Right cardiac atrium (tissue), 5 donors: ENCODE results near the gene APC2. TPM values are rescaled to one million over a fixed set of nuclear protein-coding genes. Genes with fewer than 3 reads are reported as not detected.
A peak's percentile ranks its signal among the peaks of the same experiment; 100 is the strongest.

Experiments
- ATAC-seq, 2 donors: fragments of 200-7000 bp; cut with Tn5 transposase; one replicate each; pipeline versions ENCODE4 v1.8.0 to v1.9.1; 2020; ENCODE audit warnings: moderate library complexity in 2 of 2, mild to moderate bottlenecking in 1 of 2
- DNase-seq, 3 donors: peaks; one replicate each; pipeline ENCODE4 v3.0.0-alpha.2; 2020
- H3K27ac ChIP-seq: one replicate; pipeline ENCODE4 v1.5.1; 2013; ENCODE audit warnings: mild to moderate bottlenecking, low read length, control low read depth, moderate library complexity
- H3K27me3 ChIP-seq: one replicate; pipeline ENCODE4 v1.6.1; 2013; ENCODE audit not compliant: control insufficient read depth, insufficient read depth
- H3K4me1 ChIP-seq: one replicate; pipeline ENCODE4 v1.6.1; 2013; ENCODE audit warnings: low read length; ENCODE audit not compliant: control insufficient read depth, insufficient read depth
- H3K4me3 ChIP-seq: one replicate; pipeline ENCODE4 v1.5.1; 2013; ENCODE audit warnings: low read length, control low read depth
- H3K9me3 ChIP-seq: one replicate; pipeline ENCODE4 v1.6.1; 2013; ENCODE audit warnings: low read length; ENCODE audit not compliant: control insufficient read depth
- WGBS: extraction: QIAGEN DNeasy Blood & Tissue Kit; methylation state at CpG from one replicate; pipeline ENCODE4 v1.1.7; 2013; 5-methylcytosine and 5-hydroxymethylcytosine counted together
- intact Hi-C, 4 donors: fragments of 100-400 bp; cut with DNase I; formaldehyde crosslinking; loops; one replicate each; pipeline versions ENCODE4 v1.11.0 to v1.14.0; 2022 to 2023
- polyA plus RNA-seq: library from polyadenylated mRNA; stranded (reverse); fragments of 200-250 nt; gene quantifications from one replicate; pipeline ENCODE4 v1.2.3, GENCODE V29; 2013
- total RNA-seq, 4 donors: library from RNA; stranded (reverse); fragmentation: NEBNext Ultra II Directional; extraction: Animal tissue kit (Norgen Biotek cat#: 25700); gene quantifications; one replicate each; pipeline ENCODE4 v1.2.1, GENCODE V29; 2021
- donor health status: healthy with polysubstance abuse.
- donor health status: DM: no; HTN: yes; CAD: no.
- donor health status: DM: no; HTN: no; CAD: no.
- donor health status: DM: no; HTN: yes; CAD: no; lungs with severe emphysema.
- donor health status: DM: yes; HTN: yes; CAD: no.

APC2 gene
- total and polyA plus RNA-seq, 5 donors: 0.45 to 0.88 (median 0.68) TPM

DNA sequence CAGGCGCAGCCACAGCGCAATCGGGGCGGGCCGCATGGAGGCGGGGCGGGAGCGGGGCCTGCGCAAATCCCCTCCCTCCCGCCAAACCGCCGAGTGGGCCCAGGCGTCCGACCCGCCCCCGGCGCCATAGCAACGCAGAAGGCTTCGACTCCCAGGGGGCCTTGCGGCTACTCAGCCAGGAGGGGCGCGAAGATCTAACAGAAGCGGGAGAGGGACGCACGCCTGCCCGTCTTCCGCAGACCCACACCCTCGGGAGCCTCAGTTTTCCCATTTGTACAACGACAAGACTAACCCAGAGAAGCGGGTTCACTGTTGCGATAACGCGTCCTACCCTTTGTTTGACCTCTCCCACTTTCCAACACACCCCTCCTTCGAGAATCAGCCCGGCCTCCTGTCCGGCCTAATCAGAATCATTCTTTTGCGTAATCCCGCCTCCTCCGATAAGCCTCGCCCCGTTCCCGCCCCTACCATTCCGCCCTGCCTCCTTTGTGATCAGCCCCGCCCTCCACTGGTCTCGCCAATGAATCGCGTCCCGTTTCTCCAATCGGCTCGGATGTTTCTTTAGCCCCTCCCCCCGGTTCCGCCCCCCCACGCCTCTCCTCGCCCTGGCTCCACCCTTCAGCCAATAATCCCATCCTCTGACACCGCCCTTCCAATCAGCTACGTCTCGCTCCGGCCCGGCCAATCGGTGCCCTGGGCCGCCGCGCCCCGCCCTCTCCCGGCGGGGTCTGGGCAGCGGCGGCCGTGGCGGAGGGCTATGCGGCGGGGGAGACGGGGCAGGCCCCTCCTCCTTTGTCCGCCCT lies 40.6 kb downstream of the APC2 start, which contains the start of gene PCSK4:
PCSK4 (minus strand) TSS at position 40 of the 803 bp plus-strand sequence; CDS start at position 36, 4 bp downstream.
- under 1% methylated on average over 74 of the region's 74 CpGs for WGBS
- H3K9me3 ChIP-seq: no peaks in the 10 kb centered on the region
- ATAC-seq (peak; percentile 95 to 96), DNase-seq (peak; percentile 98 to 99 (median 99))
- no peaks in the 10 kb centered on the region for H3K27me3 ChIP-seq
- H3K4me3 ChIP-seq: peak within 1 kb of the TSS; percentile 42
- no peaks in the 10 kb centered on the region for H3K4me1 ChIP-seq
- peak within 1 kb of the TSS; percentile 50 for H3K27ac ChIP-seq
- intact Hi-C loops: no loop called here

DNA sequence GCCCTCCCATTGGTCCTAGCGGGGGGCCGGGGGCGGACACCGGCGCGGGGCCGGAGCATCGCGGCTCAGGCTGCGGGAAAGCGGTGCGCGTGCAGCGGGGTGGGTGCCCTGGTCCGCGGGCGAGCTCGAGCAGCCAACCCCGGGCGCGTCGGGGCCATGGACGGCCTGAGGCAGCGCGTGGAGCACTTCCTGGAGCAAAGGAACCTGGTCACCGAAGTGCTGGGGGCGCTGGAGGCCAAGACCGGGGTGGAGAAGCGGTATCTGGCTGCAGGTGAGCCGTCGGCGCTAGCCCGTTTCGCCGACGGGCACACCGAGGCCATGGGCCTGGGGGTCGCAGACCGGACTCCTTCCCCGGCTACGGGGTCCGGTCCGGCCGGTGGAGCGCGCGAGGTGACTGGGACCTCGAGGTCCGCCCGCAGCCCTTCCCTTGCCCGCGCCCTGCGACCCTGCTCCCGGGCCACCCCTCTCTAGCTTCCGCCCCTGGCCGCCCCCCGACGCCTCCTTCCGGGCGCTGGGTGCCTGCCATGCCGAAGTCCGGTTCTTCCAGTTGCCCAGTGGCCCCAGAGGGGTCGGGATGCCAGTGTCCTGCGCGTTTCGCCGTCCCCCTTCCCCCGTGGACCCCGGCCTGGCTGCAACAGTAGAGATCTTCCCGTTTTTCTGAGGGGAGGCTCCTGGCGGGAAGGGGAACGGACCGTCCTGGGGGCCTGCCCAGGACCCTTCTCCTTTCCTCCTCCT lies 41.4 kb downstream of the APC2 start, which contains the start of gene REEP6:
REEP6 (plus strand) TSS at position 68 of the 735 bp plus-strand sequence; CDS start at position 157, 89 bp downstream.
- ATAC-seq: no peak
- 4% methylated on average over 73 of the region's 73 CpGs for WGBS
- intact Hi-C loops: no loop called here
- no peaks in the 10 kb centered on the region for H3K9me3 ChIP-seq
- peak within 1 kb of the TSS; percentile 42 for H3K4me3 ChIP-seq
- H3K27me3 ChIP-seq: no peaks in the 10 kb centered on the region
- no peaks in the 10 kb centered on the region for H3K4me1 ChIP-seq
- peak within 1 kb of the TSS; percentile 50 for H3K27ac ChIP-seq
- peak in 1 of 3 donors; percentile 35 for DNase-seq

GRCh38 chr19:1491849-1492170 lies 41.9 kb downstream of the APC2 start:
- Histone ChIP-seq H3K4me3 (no peak overlapping the region), H3K9me3 (no peaks in the 10 kb centered on the region), H3K27me3 (no peaks in the 10 kb centered on the region), H3K4me1 (no peaks in the 10 kb centered on the region), H3K27ac (no peak overlapping the region)
- ATAC-seq (no peak), DNase-seq (peak; percentile 17 to 64 (median 51))
- 63% methylated on average over 12 of the region's 12 CpGs for WGBS
- intact Hi-C loops: no loop called here

GRCh38 chr19:1492474-1493006 lies 42.6 kb downstream of the APC2 start:
- no peaks in the 10 kb centered on the region for H3K27me3 ChIP-seq
- no peak overlapping the region for H3K27ac ChIP-seq
- H3K9me3 ChIP-seq: no peaks in the 10 kb centered on the region
- no peaks in the 10 kb centered on the region for H3K4me1 ChIP-seq
- intact Hi-C loops: no loop called here
- DNase-seq (peak in 1 of 3 donors; percentile 47), ATAC-seq (no peak)
- WGBS: 69% methylated on average over 10 of the region's 10 CpGs
- no peak overlapping the region for H3K4me3 ChIP-seq

GRCh38 chr19:1494115-1494815 lies 44.3 kb downstream of the APC2 start:
- no peak for DNase-seq
- no peaks in the 10 kb centered on the region for H3K4me1 ChIP-seq
- no peak overlapping the region for H3K4me3 ChIP-seq
- no peak overlapping the region for H3K27ac ChIP-seq
- no peak for ATAC-seq
- intact Hi-C loops: no loop called here
- H3K9me3 ChIP-seq: no peaks in the 10 kb centered on the region
- H3K27me3 ChIP-seq: no peaks in the 10 kb centered on the region
- WGBS: 54% methylated on average over 15 of the region's 15 CpGs

DNA sequence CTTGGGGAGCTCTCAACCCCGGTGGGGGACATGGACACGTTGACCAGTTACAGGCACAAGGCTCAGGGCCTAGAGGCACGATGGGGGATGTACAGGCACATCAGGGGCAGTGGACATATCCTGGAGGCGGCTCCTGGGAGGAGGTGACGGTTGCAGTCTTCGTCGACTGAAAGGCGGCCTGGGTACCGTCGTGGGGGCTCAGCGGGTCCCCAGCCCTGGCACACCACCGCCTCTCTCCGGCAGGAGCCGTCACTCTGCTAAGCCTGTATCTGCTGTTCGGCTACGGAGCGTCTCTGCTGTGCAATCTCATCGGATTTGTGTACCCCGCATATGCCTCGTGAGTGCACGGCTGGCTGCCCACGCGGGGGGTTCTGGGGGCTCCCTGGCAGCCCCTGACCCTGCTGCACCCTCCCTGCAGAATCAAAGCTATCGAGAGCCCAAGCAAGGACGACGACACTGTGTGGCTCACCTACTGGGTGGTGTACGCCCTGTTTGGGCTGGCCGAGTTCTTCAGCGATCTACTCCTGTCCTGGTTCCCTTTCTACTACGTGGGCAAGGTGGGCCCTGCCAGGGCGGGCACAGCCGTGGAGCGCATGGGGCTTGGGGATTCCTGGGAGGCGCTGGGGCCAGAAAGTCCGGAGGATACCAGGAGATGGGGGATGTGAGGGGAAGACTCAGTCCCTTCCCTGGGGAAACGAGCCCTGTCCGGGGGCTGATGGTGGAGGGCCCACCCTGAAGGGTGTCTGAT lies 45.3 kb downstream of the APC2 start:
- Histone ChIP-seq H3K27me3 (no peaks in the 10 kb centered on the region), H3K9me3 (no peaks in the 10 kb centered on the region), H3K27ac (no peak overlapping the region), H3K4me3 (no peak overlapping the region), H3K4me1 (no peaks in the 10 kb centered on the region)
- DNase-seq: no peak
- WGBS: 87% methylated on average over 37 of the region's 37 CpGs
- intact Hi-C loops: no loop called here
- no peak for ATAC-seq

GRCh38 chr19:1495799-1496713 lies 46.1 kb downstream of the APC2 start:
- Histone ChIP-seq H3K9me3 (no peaks in the 10 kb centered on the region), H3K4me3 (no peak overlapping the region), H3K4me1 (no peaks in the 10 kb centered on the region), H3K27me3 (no peaks in the 10 kb centered on the region), H3K27ac (no peak overlapping the region)
- DNase-seq (no peak), ATAC-seq (no peak)
- 80% methylated on average over 40 of the region's 40 CpGs for WGBS
- intact Hi-C loops: no loop called here

DNA sequence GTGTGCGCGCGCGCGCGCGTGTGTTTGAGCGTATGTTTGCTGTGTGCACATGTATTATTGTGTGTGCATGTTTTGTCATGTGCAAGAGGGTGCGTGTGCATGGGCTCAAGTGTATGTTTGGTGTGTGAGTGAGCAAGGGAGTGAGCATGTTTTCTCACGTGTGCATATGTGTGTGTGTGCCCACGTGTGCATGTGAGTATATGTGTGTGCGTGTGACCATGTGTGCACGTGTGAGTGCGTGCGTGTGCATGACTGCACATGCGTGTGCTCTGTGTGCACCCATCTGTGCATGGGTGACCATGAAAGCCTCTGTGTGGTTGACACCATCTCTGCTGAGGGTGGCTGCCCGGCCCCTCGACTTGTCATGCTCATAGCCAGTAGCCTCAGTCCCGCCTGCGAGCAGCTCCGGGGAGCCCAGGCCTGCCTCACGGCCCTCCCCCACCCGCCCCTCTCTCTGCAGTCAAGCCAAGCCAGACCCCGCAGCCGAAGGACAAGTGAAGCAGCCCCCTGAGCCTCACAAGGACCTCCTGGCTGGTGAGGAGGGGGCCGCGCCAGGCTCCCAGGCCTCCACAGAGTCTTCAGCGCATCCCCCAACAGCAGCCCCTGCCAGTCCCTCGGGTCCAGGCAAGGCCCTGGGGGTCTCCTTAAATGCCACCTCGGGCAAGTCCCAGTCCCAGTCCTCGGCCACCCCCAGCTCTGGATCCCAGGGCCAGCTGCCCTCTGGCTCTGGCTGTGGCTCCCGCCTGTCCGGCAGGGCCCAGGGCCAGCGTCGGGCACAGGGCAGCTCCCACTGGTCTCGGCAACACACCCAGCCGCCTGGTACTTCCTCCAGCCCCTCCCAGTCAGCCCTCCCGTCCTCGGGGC lies 47.0 kb downstream of the APC2 start:
- intact Hi-C loops: no loop called here
- WGBS: 75% methylated on average over 39 of the region's 39 CpGs
- DNase-seq: peak in 1 of 3 donors; percentile 55
- Histone ChIP-seq H3K9me3 (no peaks in the 10 kb centered on the region), H3K27me3 (no peaks in the 10 kb centered on the region), H3K27ac (no peak overlapping the region), H3K4me1 (no peaks in the 10 kb centered on the region), H3K4me3 (no peak overlapping the region)
- no peak for ATAC-seq

DNA sequence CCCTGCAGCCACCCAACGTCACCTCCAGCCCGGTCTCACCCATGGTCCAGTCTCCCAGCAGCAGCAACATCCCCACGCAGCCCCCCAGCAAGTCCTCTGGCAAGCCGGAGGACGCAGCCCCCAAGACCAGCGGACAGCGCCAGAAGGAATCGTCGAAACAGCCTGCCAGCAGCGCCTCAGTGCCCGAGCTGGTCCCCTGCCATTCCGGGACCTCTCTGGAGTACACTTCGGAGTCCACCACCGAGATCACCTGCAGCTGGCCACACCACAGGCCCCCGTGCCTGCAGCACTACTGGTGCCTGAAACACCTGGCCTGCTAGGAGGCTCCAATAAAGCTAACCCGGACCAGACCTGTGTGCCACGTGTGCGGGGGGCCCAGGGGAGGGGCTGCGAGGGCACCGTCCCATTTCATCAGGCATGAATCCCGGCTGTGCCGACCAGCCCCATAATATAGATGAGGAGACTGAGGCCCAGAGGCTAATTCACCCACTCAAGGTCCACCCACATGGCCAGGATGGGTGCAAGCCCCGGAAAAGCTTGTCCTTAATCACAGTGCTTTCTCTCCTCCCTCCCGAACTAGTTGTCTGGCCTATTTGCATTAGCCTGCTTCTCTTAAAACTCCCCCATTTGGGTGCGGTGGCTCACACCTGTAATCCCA lies 47.8 kb downstream of the APC2 start:
- ATAC-seq (no peak), DNase-seq (peak in 1 of 3 donors; percentile 39)
- Histone ChIP-seq H3K9me3 (no peaks in the 10 kb centered on the region), H3K27ac (no peak overlapping the region), H3K27me3 (no peaks in the 10 kb centered on the region), H3K4me1 (no peaks in the 10 kb centered on the region), H3K4me3 (no peak overlapping the region)
- intact Hi-C loops: no loop called here
- 84% methylated on average over 25 of the region's 25 CpGs for WGBS
